Ovary (tissue), 9 donors: Measurements from ENCODE around the gene SMU1. TPM values are rescaled to one million over a fixed set of nuclear protein-coding genes. Genes with fewer than 3 reads are reported as not detected.

Experiments used
- DNase-seq, 5 donors: peaks; one replicate each; pipeline ENCODE4 v3.0.0-alpha.2; 2019 to 2020
- H3K27ac ChIP-seq, 2 donors: fragments of 200-600 bp; one replicate each; pipeline versions ENCODE4 v1.5.1 to v1.8.0; 2019 to 2022
- H3K27me3 ChIP-seq: fragments of 200-600 bp; one replicate; pipeline ENCODE4 v1.8.0; 2022
- H3K36me3 ChIP-seq: fragments of 200-600 bp; sonication (generic); one replicate; pipeline ENCODE4 v1.5.1; 2019
- H3K4me1 ChIP-seq: one replicate; pipeline ENCODE4 v1.8.1; 2013; ENCODE audit warnings: mild to moderate bottlenecking, moderate library complexity; ENCODE audit not compliant: insufficient read depth
- H3K4me3 ChIP-seq: fragments of 200-600 bp; sonication (generic); one replicate; pipeline ENCODE4 v1.5.1; 2017
- H3K9me3 ChIP-seq, 2 donors: fragments of 200-600 bp in 1 of 2; sonication (generic) in 1 of 2; one replicate each; pipeline versions ENCODE4 v1.5.1 to v1.8.1; 2013 to 2019; ENCODE audit warnings: mild to moderate bottlenecking in 1 of 2, moderate library complexity in 1 of 2
- CTCF ChIP-seq, 3 donors: fragments of 450-650 bp in 2 of 3; fragments of 200-600 bp in 1 of 3; IDR thresholded peaks; one replicate each; pipeline versions ENCODE4 v1.5.1 to v1.8.0; 2016 to 2022; ENCODE audit warnings: antibody characterized with exemption in 3 of 3, mild to moderate bottlenecking in 1 of 3
- EP300 ChIP-seq: sonication (generic); formaldehyde crosslinking; IDR thresholded peaks from one replicate; pipeline ENCODE4 v1.6.1; 2017; ENCODE audit warnings: antibody characterized with exemption
- POLR2A ChIP-seq: fragments of 450-650 bp; IDR thresholded peaks from one replicate; pipeline ENCODE4 v1.6.1; 2017; ENCODE audit warnings: antibody characterized with exemption, mild to moderate bottlenecking, moderate library complexity
- WGBS, 3 donors: extraction: QIAGEN DNeasy Blood & Tissue Kit in 1 of 3; methylation state at CpG; one replicate each; pipeline versions ENCODE4 v1.1.5 to v1.1.7; 2013 to 2017; 5-methylcytosine and 5-hydroxymethylcytosine counted together
- intact Hi-C, 4 donors: fragments of 100-400 bp; cut with DNase I; formaldehyde crosslinking; loops; one replicate each; pipeline versions ENCODE4 v1.11.0 to v1.15.1; 2022 to 2023
- polyA plus RNA-seq, 2 donors: library from polyadenylated mRNA; stranded (reverse); fragments of 200-250 nt in 1 of 2; fragments of 350-450 nt in 1 of 2; fragmentation: Illumina TruSeq in 1 of 2; extraction: RNeasy Lipid Tissue Mini Kit (QIAGEN cat#74804) in 1 of 2; gene quantifications; one replicate each; pipeline ENCODE4 v1.2.3, GENCODE V29; 2013 to 2014
- total RNA-seq, 7 donors: library from RNA; depleted of rRNA in 2 of 7; stranded (reverse); fragments of >200 nt in 2 of 7; fragmentation: NEBNext Ultra II Directional in 3 of 7; extraction: Animal tissue kit (Norgen Biotek cat#: 25700) in 3 of 7; gene quantifications; one replicate each; pipeline versions ENCODE4 v1.1.0 to v1.2.4, GENCODE V29; 2016 to 2023
- donor health status: DM: no; HTN: no; CAD: no; lungs with moderate emphysema.
- donor health status: DM: no; HTN: no; CAD: no.
- donor health status: Bipolar disorder and iron deficiency.
- donor health status: DM: yes; HTN: yes; CAD: no.
- donor health status: DM: no; HTN: no; CAD: no.
- donor health status: DM: yes; HTN: yes; CAD: no.

The SMU1 gene
- total and polyA plus RNA-seq, 9 donors: 12.2 to 28.6 (median 24.2) TPM

GRCh38 chr9:33123407-33124031, 47.0 kb upstream of the SMU1 start:
- Histone ChIP-seq H3K27ac (no peak overlapping the region), H3K9me3 (no peaks in the 10 kb centered on the region), H3K27me3 (no peaks in the 10 kb centered on the region), H3K4me1 (peaks cover 4% of the 10 kb centered on the region), H3K4me3 (no peak overlapping the region), H3K36me3 (no peaks in the 10 kb centered on the region)
- DNase-seq: no peak
- 91 to 92% (median 91%) methylated on average over 8 of the region's 8 CpGs for WGBS, 3 donors
- TF ChIP-seq EP300 (no peak), POLR2A (no peak), CTCF (IDR thresholded peaks at IDR 0.05) (no peak)
- intact Hi-C loops: no loop called here

- TF ChIP-seq CTCF (IDR thresholded peaks at IDR 0.05) (no peak), EP300 (no peak), POLR2A (no peak)
- DNase-seq: no peak
Observed at GRCh38 chr9:33120620-33121019, 44.1 kb upstream of the SMU1 start.

DNA sequence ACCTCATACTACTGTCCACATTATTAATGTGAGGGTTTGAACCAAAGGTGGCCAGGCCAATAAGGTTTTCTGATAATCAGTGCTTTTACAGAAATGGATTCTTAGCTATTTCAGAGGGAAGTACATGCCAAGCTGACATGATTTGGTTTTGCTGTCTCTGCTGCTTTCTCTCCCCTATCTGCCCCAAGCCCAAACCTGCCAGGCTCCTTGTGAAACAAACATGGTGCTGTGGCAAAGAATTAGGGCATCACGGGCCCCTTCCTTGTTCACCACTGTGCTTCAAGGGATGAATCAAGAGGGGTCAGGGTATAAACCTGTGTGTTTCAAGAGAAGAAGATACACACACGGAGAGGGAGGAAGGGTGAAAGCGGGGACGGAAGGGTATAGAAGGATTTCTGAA, 41.3 kb upstream of the SMU1 start:
- DNase-seq: peak in 1 of 5 donors; percentile 4
- WGBS, 3 donors: 86 to 93% (median 93%) methylated on average over 4 of the region's 4 CpGs

More at GRCh38 chr9:33120620-33121019, 44.1 kb upstream of the SMU1 start:
- no peaks in the 10 kb centered on the region for H3K9me3 ChIP-seq
- H3K4me1 ChIP-seq: peaks cover 1% of the 10 kb centered on the region
- H3K4me3 ChIP-seq: no peak overlapping the region
- no peaks in the 10 kb centered on the region for H3K27me3 ChIP-seq
- WGBS, 3 donors: 88 to 96% (median 90%) methylated on average over 1 of the region's 1 CpG
- H3K27ac ChIP-seq: no peak overlapping the region
- intact Hi-C loops: no loop called here
- H3K36me3 ChIP-seq: no peaks in the 10 kb centered on the region

GRCh38 chr9:33117306-33117705, 40.8 kb upstream of the SMU1 start:
- H3K27me3 ChIP-seq: no peaks in the 10 kb centered on the region

More for the DNA sequence above, 41.3 kb upstream of the SMU1 start:
- Histone ChIP-seq H3K4me3 (no peak overlapping the region), H3K36me3 (no peaks in the 10 kb centered on the region), H3K27me3 (no peaks in the 10 kb centered on the region), H3K4me1 (peaks cover 1% of the 10 kb centered on the region), H3K9me3 (no peaks in the 10 kb centered on the region), H3K27ac (no peak overlapping the region)
- TF ChIP-seq EP300 (no peak), CTCF (IDR thresholded peaks at IDR 0.05) (no peak)
- intact Hi-C loops: no loop called here

More at GRCh38 chr9:33117306-33117705, 40.8 kb upstream of the SMU1 start:
- Histone ChIP-seq H3K36me3 (no peaks in the 10 kb centered on the region), H3K27ac (no peak overlapping the region), H3K4me1 (peaks cover 1% of the 10 kb centered on the region), H3K9me3 (no peaks in the 10 kb centered on the region), H3K4me3 (no peak overlapping the region)
- 18 to 29% (median 20%) methylated on average over 1 of the region's 1 CpG for WGBS, 3 donors
- peak in 1 of 5 donors; percentile 2 for DNase-seq
- no peak for TF ChIP-seq CTCF (IDR thresholded peaks at IDR 0.05)
- TF ChIP-seq EP300: no peak
- TF ChIP-seq POLR2A: no peak
- intact Hi-C loops: no loop called here
